KMS-11 (cell line): Measurements from ENCODE around the gene CFAP97D2.
"Not testable (repeated sequence)": the region's sequence is repeated elsewhere in the genome, so short reads cannot be mapped to it uniquely, and the experiment has no call there.

ENCODE experiments used
- H2AFZ ChIP-seq: fragments of 200-600 bp; sonication (generic); 2 replicates; pipeline ENCODE4 v1.6.1; 2016; ENCODE audit warnings: antibody characterized with exemption, mixed run types, low read depth
- H3K27ac ChIP-seq: fragments of 200-600 bp; sonication (generic); 2 replicates; pipeline ENCODE4 v1.6.1; 2016; ENCODE audit warnings: mild to moderate bottlenecking, mixed run types
- H3K27me3 ChIP-seq: fragments of 200-600 bp; sonication (generic); 2 replicates; pipeline ENCODE4 v1.6.1; 2017; ENCODE audit warnings: mild to moderate bottlenecking, low read depth, mixed run types, moderate library complexity; ENCODE audit not compliant: insufficient read depth
- H3K36me3 ChIP-seq: fragments of 200-600 bp; sonication (generic); 2 replicates; pipeline ENCODE4 v1.6.1; 2017; ENCODE audit warnings: mild to moderate bottlenecking, mixed run types; ENCODE audit not compliant: insufficient read depth
- H3K4me1 ChIP-seq: fragments of 200-600 bp; sonication (generic); 2 replicates; pipeline ENCODE4 v1.6.1; 2016; ENCODE audit warnings: mild to moderate bottlenecking, low read depth, mixed run types; ENCODE audit not compliant: poor library complexity, severe bottlenecking
- H3K4me2 ChIP-seq: fragments of 200-600 bp; sonication (generic); 2 replicates; pipeline ENCODE4 v1.7.0; 2016; ENCODE audit warnings: mild to moderate bottlenecking, mixed run types
- H3K4me3 ChIP-seq: fragments of 200-600 bp; sonication (generic); IDR thresholded peaks from 2 replicates; pipeline ENCODE4 v1.6.1; 2017; ENCODE audit warnings: low read depth, low read length, mixed read lengths; ENCODE audit not compliant: insufficient read depth
- H3K79me2 ChIP-seq: fragments of 200-600 bp; sonication (generic); 2 replicates; pipeline ENCODE4 v1.6.1; 2016; ENCODE audit warnings: low read depth, mixed run types; ENCODE audit not compliant: insufficient read depth
- H3K9ac ChIP-seq: fragments of 200-600 bp; sonication (generic); 2 replicates; pipeline ENCODE4 v1.6.1; 2016; ENCODE audit warnings: mild to moderate bottlenecking, mixed run types
- H4K20me1 ChIP-seq: fragments of 200-600 bp; sonication (generic); 2 replicates; pipeline ENCODE4 v1.6.1; 2016; ENCODE audit warnings: mild to moderate bottlenecking, mixed run types; ENCODE audit not compliant: insufficient read depth
- CTCF ChIP-seq: fragments of 200-600 bp; sonication (generic); conservative IDR thresholded peaks from 2 replicates; pipeline ENCODE4 v1.6.1; 2017; ENCODE audit warnings: low read depth, mild to moderate bottlenecking, antibody characterized with exemption, low read length, moderate library complexity, mixed read lengths

The CFAP97D2 gene

GRCh38 chr13:114155926-114156883 lies 22.9 kb upstream of the CFAP97D2 start:
- H4K20me1 ChIP-seq, result no peaks in the 10 kb centered on the region
- no peak overlapping the region for H3K27ac ChIP-seq
- H3K4me1 ChIP-seq, result no peaks in the 10 kb centered on the region
- no peak for TF ChIP-seq CTCF
- no peak overlapping the region; the same call in 1 of the 2 replicates for H3K9ac ChIP-seq
- no peaks in the 10 kb centered on the region for H3K27me3 ChIP-seq
- H3K4me2 ChIP-seq, result peak overlapping the region; percentile 54; the same call in 1 of the 2 replicates
- no peak overlapping the region for H3K4me3 ChIP-seq
- H2AFZ ChIP-seq, result peak overlapping the region; percentile 57; the same call in 1 of the 2 replicates
- no peaks in the 10 kb centered on the region for H3K36me3 ChIP-seq
- H3K79me2 ChIP-seq, result no peaks in the 10 kb centered on the region

- no peaks in the 10 kb centered on the region for H3K4me1 ChIP-seq
- TF ChIP-seq CTCF, result no peak
- H3K4me2 ChIP-seq, result no peak overlapping the region
- H4K20me1 ChIP-seq, result no peaks in the 10 kb centered on the region
- no peaks in the 10 kb centered on the region for H3K36me3 ChIP-seq
- no peak overlapping the region for H3K9ac ChIP-seq
- no peak overlapping the region for H3K27ac ChIP-seq
- H3K79me2 ChIP-seq, result no peaks in the 10 kb centered on the region
- H3K27me3 ChIP-seq, result no peaks in the 10 kb centered on the region
- H3K4me3 ChIP-seq, result no peak overlapping the region
- H2AFZ ChIP-seq, result no peak overlapping the region
Measured at GRCh38 chr13:114157869-114158495, 21.1 kb upstream of the CFAP97D2 start.

GRCh38 chr13:114158869-114159666 lies 20.0 kb upstream of the CFAP97D2 start:
- not testable (repeated sequence) for H3K27me3 ChIP-seq, H3K4me3 ChIP-seq, H3K27ac ChIP-seq, H3K4me1 ChIP-seq, H3K36me3 ChIP-seq, H3K79me2 ChIP-seq, H4K20me1 ChIP-seq, H3K9ac ChIP-seq, H2AFZ ChIP-seq, H3K4me2 ChIP-seq

GRCh38 chr13:114161028-114161556 lies 18.0 kb upstream of the CFAP97D2 start:
- Histone ChIP-seq H3K27ac (no peak overlapping the region), H2AFZ (no peak overlapping the region), H3K36me3 (no peaks in the 10 kb centered on the region), H3K4me1 (no peaks in the 10 kb centered on the region), H4K20me1 (no peaks in the 10 kb centered on the region), H3K9ac (no peak overlapping the region), H3K4me3 (no peak overlapping the region), H3K4me2 (no peak overlapping the region), H3K79me2 (no peaks in the 10 kb centered on the region), H3K27me3 (peaks cover 3% of the 10 kb centered on the region; the same call in 1 of the 2 replicates)
- no peak for TF ChIP-seq CTCF
